ENCODE results near the gene POU3F1.

DNA sequence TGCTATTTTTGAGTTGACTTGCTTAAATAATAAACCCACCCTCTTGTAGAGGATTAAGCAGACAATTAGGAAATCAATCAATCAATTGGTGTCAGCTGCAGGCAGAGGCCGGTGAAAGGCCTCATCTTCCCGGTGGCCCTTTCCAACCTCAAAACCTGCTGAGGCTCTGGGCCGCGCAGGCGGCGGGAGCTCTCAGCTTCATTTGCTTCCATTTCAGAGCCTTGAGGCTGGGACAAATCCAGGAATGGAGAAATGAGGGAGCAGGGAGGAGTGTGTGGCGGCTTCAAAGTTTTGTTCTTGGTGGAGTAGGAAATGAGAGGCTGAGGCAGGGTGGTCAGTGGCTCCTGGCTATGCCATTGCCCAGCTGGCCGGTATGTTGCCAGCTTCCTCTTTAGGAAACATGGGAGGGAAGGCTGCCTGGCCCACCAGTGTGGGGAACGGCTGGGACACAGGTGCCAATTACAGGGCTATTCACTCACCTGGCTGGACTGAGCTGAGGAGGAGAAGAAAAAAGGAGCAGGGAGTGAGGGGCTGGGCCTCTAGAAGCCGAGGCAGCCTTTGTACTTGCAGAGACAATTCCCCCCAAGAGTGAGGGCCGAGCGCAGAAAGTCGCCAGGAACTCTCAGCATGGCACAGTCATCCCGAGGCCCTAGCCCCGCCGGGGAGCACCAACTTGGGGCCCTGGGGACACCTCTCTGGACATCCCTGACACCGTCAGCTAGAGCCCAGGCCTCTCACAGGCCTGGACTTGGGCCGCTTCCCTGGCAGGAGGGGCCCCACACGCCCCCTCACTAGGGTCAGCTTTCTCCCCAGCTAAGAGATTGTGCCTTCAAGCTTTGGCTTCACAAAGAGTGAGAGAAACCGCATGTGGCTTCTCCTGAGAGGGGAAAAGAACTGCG is 4.4 kb downstream of the POU3F1 start:
- TF ChIP-seq CTCF (IDR thresholded peaks at IDR 0.05; ENCODE audit: low read length) (no peak), EZH2phosphoT487 (IDR thresholded peaks at IDR 0.05; ENCODE audit: low read length) (no peak)
